HepG2 (cell line): ENCODE data around the gene RPS27A. TPM values are rescaled to one million over a fixed set of nuclear protein-coding genes. Genes with fewer than 3 reads are reported as not detected.
A peak's percentile ranks its signal among the peaks of the same experiment; 100 is the strongest.

Experiments
- ATAC-seq: fragments of 200-7000 bp; cut with Tn5 transposase; 3 replicates; pipeline ENCODE4 v1.9.1; 2020; ENCODE audit warnings: mild to moderate bottlenecking, moderate library complexity
- BruUV-seq: library from RNA; stranded (reverse); fragments of 400-500 nt; replicated peaks from 2 replicates; lab custom pipeline; 2021; lab: Mats Ljungman, UMichigan
- CTCF ChIA-PET: fragments of 300-600 bp; formaldehyde crosslinking; extraction: SDS; loops from one replicate; lab custom pipeline; 2021; ENCODE audit warnings: low total read pairs, inconsistent platforms, low intra/inter-chr PET ratio; lab: Yijun Ruan, JAX
- POLR2A ChIA-PET: fragments of 350-600 bp; sonication (Branson Sonifier 250); formaldehyde crosslinking; loops from one replicate; lab custom pipeline; 2020; ENCODE audit warnings: antibody characterized with exemption, inconsistent platforms; lab: Yijun Ruan, JAX
- DNase-seq: peaks from one replicate; pipeline ENCODE4 v3.0.0-alpha.2; 2015; ENCODE audit warnings: low spot score
- FAIRE-seq: peaks from 3 replicates; lab custom pipeline; 2011; peaks lifted over from hg19 to GRCh38; lab: Jason Lieb, UNC
- H2AFZ ChIP-seq: one replicate; pipeline ENCODE4 v1.6.1; 2011; ENCODE audit warnings: low read length, inconsistent platforms
- H3K27ac ChIP-seq: fragments of 300-600 bp; 3 replicates; pipeline ENCODE4 v1.8.0; 2011; ENCODE audit warnings: mixed run types, mild to moderate bottlenecking, mixed read lengths, low read length, inconsistent platforms; ENCODE audit not compliant: insufficient read depth; ENCODE audit errors: extremely low read length
- H3K27me3 ChIP-seq, 2 experiments: fragments of 200-600 bp in 1 of 2; 2 replicates in 1 of 2; 3 replicates in 1 of 2; pipeline versions ENCODE4 v1.6.0 to v1.8.0; 2011; ENCODE audit warnings: low read length in 2 of 2, mild to moderate bottlenecking in 2 of 2, moderate library complexity in 2 of 2, inconsistent platforms in 1 of 2; ENCODE audit not compliant: insufficient read depth in 2 of 2, control insufficient read depth in 1 of 2
- H3K36me3 ChIP-seq, 2 experiments: fragments of 200-600 bp in 1 of 2; replicated peaks in 1 of 2; 2 replicates in 1 of 2; 3 replicates in 1 of 2; pipeline versions ENCODE4 v1.5.1 to v1.8.0; 2011; ENCODE audit warnings: low read length in 2 of 2, inconsistent platforms in 1 of 2; ENCODE audit not compliant: insufficient read depth in 2 of 2, control insufficient read depth in 1 of 2
- H3K4me1 ChIP-seq: 2 replicates; pipeline ENCODE4 v1.5.1; 2012; ENCODE audit warnings: low read length, inconsistent platforms; ENCODE audit not compliant: insufficient read depth
- H3K4me2 ChIP-seq: 2 replicates; pipeline ENCODE4 v1.6.0; 2011; ENCODE audit warnings: low read depth, low read length, inconsistent platforms
- H3K4me3 ChIP-seq, 3 experiments: fragments of 200-600 bp in 1 of 3; sonication (generic), shearing (Covaris generic) in 1 of 3; replicated peaks in 1 of 3; 2 replicates each; pipeline ENCODE4 v1.5.1; 2011 to 2016; ENCODE audit warnings: low read length in 3 of 3, inconsistent platforms in 2 of 3, low read depth in 2 of 3, mild to moderate bottlenecking in 2 of 3, control low read depth in 1 of 3, mixed read lengths in 1 of 3; ENCODE audit not compliant: insufficient read depth in 1 of 3
- H3K79me2 ChIP-seq: one replicate; pipeline ENCODE4 v1.6.1; 2011; ENCODE audit warnings: low read length, inconsistent platforms; ENCODE audit not compliant: insufficient read depth
- H3K9ac ChIP-seq: 2 replicates; pipeline ENCODE4 v1.6.0; 2011; ENCODE audit warnings: mild to moderate bottlenecking, low read depth, low read length, inconsistent platforms; ENCODE audit not compliant: insufficient read depth
- H3K9me3 ChIP-seq: 2 replicates; pipeline ENCODE4 v1.5.1; 2012; ENCODE audit warnings: mild to moderate bottlenecking, low read length
- H4K20me1 ChIP-seq: 2 replicates; pipeline ENCODE4 v1.6.0; 2011; ENCODE audit warnings: inconsistent platforms, mild to moderate bottlenecking, low read length, moderate library complexity; ENCODE audit not compliant: insufficient read depth
- PCBP2 ChIP-seq: fragments of 200-400 bp; formaldehyde crosslinking; optimal IDR thresholded peaks from 2 replicates; pipeline ENCODE3; 2018; ENCODE audit warnings: low read length, low read depth; ENCODE audit not compliant: poor library complexity, severe bottlenecking
- ZFX ChIP-seq: sonication (generic); formaldehyde crosslinking; IDR thresholded peaks from 2 replicates; pipeline ENCODE4 v1.4.0; 2020; ENCODE audit warnings: mild to moderate bottlenecking, low read depth, missing genetic modification reagents, moderate library complexity
- ZNF251 ChIP-seq: sonication (generic); formaldehyde crosslinking; IDR thresholded peaks from 2 replicates; pipeline ENCODE4 v1.9.0; 2021; ENCODE audit warnings: mild to moderate bottlenecking, missing genetic modification reagents
- ZNF326 ChIP-seq: sonication (generic); formaldehyde crosslinking; IDR thresholded peaks from 2 replicates; pipeline ENCODE4 v1.4.0; 2020; ENCODE audit warnings: missing genetic modification reagents, borderline replicate concordance
- WGBS: methylation state at CpG from one replicate; pipeline ENCODE4 v1.1.6; 2017; ENCODE audit warnings: low lambda C conversion rate; 5-methylcytosine and 5-hydroxymethylcytosine counted together
- in situ Hi-C: cut with HindIII; loops from 2 replicates; pipeline ENCODE4 v1.10.0; 2017; ENCODE audit warnings: low pct_unique_long_range_greater_than_20kb; ENCODE audit not compliant: extremely low pct_ligation_motif_present
- intact Hi-C: fragments of 100-400 bp; cut with micrococcal nuclease; formaldehyde crosslinking; loops from one replicate; pipeline ENCODE4 v1.10.0; 2022; ENCODE audit not compliant: unreplicated experiment
- polyA plus RNA-seq, 8 experiments: library from polyadenylated mRNA; depleted of rRNA in 3 of 8; stranded (reverse) in 7 of 8; unstranded in 1 of 8; fragments of >200 nt; fragmentation: Illumina TruSeq in 4 of 8; extraction: Trizol in 4 of 8; gene quantifications; 2 replicates each; pipeline versions ENCODE4 v1.2.1 to v1.2.3, GENCODE V29; 2011 to 2016; ENCODE audit warnings: low read depth in 4 of 8, missing spikeins in 1 of 8, mixed read lengths in 1 of 8; ENCODE audit not compliant: insufficient read depth in 1 of 8
- total RNA-seq, 5 experiments: library from RNA; depleted of rRNA; stranded (reverse); fragments of >200 nt; fragmentation: Illumina TruSeq; extraction: Trizol; gene quantifications; 2 replicates each; pipeline ENCODE4 v1.2.3, GENCODE V29; 2016; ENCODE audit warnings: low read depth in 1 of 5
- TF ChIP-seq, protein P1 (sequence below): sonication (generic); formaldehyde crosslinking; IDR thresholded peaks from 2 replicates; pipeline ENCODE4 v1.8.1; 2022; ENCODE audit warnings: mild to moderate bottlenecking, missing genetic modification reagents
- TF ChIP-seq, protein P2 (sequence below): sonication (generic); formaldehyde crosslinking; IDR thresholded peaks from 2 replicates; pipeline ENCODE4 v1.4.0; 2020; ENCODE audit warnings: missing genetic modification reagents, mild to moderate bottlenecking, borderline replicate concordance
- TF ChIP-seq, protein P3 (sequence below): sonication (generic); formaldehyde crosslinking; IDR thresholded peaks from 2 replicates; pipeline ENCODE4 v1.5.1; 2020; ENCODE audit warnings: mild to moderate bottlenecking, missing genetic modification reagents
- TF ChIP-seq, protein P4 (sequence below), 2 experiments: fragments of 450-650 bp in 1 of 2; sonication (generic) in 1 of 2; formaldehyde crosslinking; IDR thresholded peaks; 2 replicates each; pipeline versions ENCODE4 v1.5.0 to v1.8.0; 2020 to 2022; ENCODE audit warnings: mild to moderate bottlenecking in 1 of 2, missing genetic modification reagents in 1 of 2

RPS27A gene
- total and polyA plus RNA-seq, 2 of the 13 experiments (the other 11 are each of a cell fraction or from before 2014, with no cell fraction given), result 2,779 to 3,269 TPM

DNA sequence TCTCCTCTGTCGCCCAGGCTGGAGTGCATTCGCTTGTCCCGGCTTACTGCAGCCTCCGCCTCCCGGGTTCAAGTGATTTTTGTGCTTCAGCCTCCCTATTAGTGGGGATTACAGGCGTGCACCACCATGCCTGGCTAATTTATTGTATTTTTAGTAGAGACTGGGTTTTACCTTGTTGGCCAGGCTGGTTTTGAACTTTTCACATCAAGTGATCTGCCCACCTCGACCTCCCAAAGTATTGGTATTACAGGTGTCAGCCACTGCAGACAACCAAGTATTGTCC is 1.1 kb downstream of the RPS27A start (continued):
- TF ChIP-seq, protein P1, sequence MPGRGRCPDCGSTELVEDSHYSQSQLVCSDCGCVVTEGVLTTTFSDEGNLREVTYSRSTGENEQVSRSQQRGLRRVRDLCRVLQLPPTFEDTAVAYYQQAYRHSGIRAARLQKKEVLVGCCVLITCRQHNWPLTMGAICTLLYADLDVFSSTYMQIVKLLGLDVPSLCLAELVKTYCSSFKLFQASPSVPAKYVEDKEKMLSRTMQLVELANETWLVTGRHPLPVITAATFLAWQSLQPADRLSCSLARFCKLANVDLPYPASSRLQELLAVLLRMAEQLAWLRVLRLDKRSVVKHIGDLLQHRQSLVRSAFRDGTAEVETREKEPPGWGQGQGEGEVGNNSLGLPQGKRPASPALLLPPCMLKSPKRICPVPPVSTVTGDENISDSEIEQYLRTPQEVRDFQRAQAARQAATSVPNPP (CRISPR knock-in tag), result 0 out of 2 replicates have a peak, but pooled peaks have one; percentile 9

DNA sequence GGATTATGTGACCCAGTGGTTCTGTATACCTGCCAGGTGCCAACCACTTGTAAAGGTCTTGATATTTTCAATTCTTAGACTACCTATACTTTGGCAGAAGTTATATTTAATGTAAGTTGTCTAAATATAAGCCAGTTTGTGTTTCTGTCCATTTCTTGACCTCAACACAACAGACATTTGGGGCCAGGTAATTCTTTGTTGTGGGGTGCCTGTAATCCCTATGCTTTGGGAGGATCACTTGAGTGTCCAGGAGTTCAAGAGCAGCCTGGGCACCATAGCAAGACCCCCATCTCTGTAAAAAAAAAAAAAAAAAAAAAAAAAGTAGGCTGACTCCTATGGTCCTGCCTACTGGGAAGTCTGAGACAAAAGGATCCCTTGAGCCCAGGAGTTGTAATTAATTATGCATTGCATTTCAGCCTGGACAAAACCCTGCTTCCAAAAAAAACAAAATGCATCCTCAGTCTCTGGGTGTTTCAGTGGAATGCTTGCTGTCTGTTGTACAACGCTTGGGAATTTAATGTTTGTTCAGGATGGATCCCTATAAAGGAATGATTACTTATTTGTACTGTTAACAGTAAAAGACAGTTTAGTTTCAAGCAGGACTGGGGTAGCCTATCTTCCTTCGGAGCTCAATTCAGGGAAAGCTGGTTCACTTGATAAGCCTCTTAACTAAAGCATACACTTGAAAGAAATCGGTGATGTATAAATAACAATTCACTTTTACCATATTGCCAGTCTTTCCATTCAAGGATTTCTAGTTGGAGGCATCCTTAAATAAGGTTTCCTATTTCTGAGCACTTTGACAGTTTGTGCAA is 3.4 kb downstream of the RPS27A start:
- no peak for DNase-seq
- no peak for TF ChIP-seq ZNF326 (CRISPR knock-in tag)
- no peak for TF ChIP-seq ZFX (CRISPR knock-in tag)
- TF ChIP-seq, protein P2, sequence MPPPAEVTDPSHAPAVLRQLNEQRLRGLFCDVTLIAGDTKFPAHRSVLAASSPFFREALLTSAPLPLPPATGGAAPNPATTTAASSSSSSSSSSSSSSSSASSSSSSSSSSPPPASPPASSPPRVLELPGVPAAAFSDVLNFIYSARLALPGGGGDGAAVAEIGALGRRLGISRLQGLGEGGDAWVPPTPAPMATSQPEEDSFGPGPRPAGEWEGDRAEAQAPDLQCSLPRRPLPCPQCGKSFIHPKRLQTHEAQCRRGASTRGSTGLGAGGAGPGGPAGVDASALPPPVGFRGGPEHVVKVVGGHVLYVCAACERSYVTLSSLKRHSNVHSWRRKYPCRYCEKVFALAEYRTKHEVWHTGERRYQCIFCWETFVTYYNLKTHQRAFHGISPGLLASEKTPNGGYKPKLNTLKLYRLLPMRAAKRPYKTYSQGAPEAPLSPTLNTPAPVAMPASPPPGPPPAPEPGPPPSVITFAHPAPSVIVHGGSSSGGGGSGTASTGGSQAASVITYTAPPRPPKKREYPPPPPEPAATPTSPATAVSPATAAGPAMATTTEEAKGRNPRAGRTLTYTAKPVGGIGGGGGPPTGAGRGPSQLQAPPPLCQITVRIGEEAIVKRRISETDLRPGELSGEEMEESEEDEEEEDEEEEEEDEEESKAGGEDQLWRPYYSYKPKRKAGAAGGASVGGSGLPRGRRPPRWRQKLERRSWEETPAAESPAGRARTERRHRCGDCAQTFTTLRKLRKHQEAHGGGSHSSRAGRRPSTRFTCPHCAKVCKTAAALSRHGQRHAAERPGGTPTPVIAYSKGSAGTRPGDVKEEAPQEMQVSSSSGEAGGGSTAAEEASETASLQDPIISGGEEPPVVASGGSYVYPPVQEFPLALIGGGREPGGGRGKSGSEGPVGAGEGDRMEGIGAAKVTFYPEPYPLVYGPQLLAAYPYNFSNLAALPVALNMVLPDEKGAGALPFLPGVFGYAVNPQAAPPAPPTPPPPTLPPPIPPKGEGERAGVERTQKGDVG (CRISPR knock-in tag), result no peak
- TF ChIP-seq, protein P3, sequence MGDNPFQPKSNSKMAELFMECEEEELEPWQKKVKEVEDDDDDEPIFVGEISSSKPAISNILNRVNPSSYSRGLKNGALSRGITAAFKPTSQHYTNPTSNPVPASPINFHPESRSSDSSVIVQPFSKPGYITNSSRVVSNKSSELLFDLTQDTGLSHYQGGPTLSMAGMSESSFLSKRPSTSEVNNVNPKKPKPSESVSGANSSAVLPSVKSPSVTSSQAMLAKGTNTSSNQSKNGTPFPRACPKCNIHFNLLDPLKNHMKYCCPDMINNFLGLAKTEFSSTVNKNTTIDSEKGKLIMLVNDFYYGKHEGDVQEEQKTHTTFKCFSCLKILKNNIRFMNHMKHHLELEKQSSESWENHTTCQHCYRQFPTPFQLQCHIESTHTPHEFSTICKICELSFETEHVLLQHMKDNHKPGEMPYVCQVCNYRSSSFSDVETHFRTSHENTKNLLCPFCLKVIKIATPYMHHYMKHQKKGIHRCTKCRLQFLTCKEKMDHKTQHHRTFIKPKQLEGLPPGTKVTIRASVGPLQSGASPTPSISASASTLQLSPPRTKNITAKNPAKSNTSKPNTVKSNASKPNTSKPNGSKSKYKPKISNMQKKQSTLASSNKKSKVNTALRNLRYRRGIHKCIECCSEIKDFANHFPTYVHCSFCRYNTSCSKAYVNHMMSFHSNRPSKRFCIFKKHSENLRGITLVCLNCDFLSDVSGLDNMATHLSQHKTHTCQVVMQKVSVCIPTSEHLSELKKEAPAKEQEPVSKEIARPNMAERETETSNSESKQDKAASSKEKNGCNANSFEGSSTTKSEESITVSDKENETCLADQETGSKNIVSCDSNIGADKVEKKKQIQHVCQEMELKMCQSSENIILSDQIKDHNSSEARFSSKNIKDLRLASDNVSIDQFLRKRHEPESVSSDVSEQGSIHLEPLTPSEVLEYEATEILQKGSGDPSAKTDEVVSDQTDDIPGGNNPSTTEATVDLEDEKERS, result no peak
- TF ChIP-seq PCBP2, result no peak
- TF ChIP-seq, protein P4, sequence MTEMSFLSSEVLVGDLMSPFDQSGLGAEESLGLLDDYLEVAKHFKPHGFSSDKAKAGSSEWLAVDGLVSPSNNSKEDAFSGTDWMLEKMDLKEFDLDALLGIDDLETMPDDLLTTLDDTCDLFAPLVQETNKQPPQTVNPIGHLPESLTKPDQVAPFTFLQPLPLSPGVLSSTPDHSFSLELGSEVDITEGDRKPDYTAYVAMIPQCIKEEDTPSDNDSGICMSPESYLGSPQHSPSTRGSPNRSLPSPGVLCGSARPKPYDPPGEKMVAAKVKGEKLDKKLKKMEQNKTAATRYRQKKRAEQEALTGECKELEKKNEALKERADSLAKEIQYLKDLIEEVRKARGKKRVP (CRISPR knock-in tag; IDR thresholded peaks at IDR 0.05), result no peak
- no peak for TF ChIP-seq ZNF251 (CRISPR knock-in tag)

More for the DNA sequence above, 3.4 kb downstream of the RPS27A start:
- Histone ChIP-seq H3K4me2 (no peak overlapping the region), H4K20me1 (peaks cover 16% of the 10 kb centered on the region), H3K27me3 (no peaks in the 10 kb centered on the region; a peak in 1 of 5 replicates), H2AFZ (no peak overlapping the region), H3K79me2 (peaks cover 34% of the 10 kb centered on the region), H3K36me3 (peaks cover 4 to 25% of the 10 kb centered on the region in 2 experiments; a peak in 4 of 5 replicates), H3K9me3 (no peaks in the 10 kb centered on the region), H3K9ac (no peak overlapping the region), H3K4me3 (no peak overlapping the region), H3K27ac (no peak overlapping the region), H3K4me1 (peaks cover 42% of the 10 kb centered on the region)
- CTCF ChIA-PET, result no interaction called here
- intact Hi-C loops, result loop anchor here (10.0 kb wide), 3 partner anchors 179 to 279 kb away; partner anchors contain the start of genes CCDC88A, CFAP36 and RTN4
- in situ Hi-C loops, result no loop called here
- WGBS, result 92% methylated on average over 3 of the region's 3 CpGs
- ATAC-seq, result no peak
- BruUV-seq, result no TSS peak
- no peak for FAIRE-seq
- POLR2A ChIA-PET, result no interaction called here
